ENCODE results near the gene SPAG17.

SPAG17 gene

DNA sequence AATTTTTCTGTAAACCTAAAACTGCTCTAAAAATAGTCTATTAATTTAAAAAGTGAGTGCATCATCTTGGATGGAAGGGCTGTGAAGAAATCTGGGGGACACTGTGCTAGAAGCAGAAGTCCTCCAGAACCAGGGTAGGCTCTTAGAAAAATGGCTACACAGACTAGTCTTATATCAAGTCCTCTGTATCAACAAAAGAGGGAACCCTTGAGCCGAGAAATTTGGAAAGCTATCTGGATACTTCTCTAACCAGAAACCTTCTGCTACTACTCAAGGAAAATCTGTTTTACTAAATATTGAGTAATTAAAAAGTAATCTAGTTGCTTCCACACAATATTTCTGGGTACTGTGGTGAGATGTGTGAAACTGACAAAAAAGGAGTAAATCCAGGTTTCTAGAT, 163.4 kb downstream of the SPAG17 start:
- ATAC-seq = no peak

DNA sequence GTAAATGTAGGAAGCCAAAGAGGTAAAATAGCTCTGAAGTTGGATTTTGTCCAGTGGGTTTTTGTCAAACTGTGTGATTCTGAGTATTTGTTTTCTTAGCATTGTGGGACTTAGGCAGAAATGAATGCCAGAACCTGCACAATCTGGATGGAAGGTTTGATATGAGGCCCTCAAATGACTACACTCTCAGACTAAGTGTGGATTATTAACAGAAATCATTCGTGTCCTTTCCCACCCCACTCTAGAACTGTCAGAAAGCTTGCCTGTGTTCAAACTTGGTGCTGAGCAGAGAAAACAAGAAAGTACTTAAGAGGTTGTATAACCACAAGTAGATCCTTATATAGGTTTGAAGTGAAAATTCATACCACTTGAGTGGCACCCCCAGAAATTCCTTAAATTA, 167.0 kb downstream of the SPAG17 start:
- no peak for ATAC-seq

More for the DNA sequence above, 163.4 kb downstream of the SPAG17 start:
- TF ChIP-seq GLIS3 (CRISPR knock-in tag; IDR thresholded peaks at IDR 0.05) = no peak

DNA sequence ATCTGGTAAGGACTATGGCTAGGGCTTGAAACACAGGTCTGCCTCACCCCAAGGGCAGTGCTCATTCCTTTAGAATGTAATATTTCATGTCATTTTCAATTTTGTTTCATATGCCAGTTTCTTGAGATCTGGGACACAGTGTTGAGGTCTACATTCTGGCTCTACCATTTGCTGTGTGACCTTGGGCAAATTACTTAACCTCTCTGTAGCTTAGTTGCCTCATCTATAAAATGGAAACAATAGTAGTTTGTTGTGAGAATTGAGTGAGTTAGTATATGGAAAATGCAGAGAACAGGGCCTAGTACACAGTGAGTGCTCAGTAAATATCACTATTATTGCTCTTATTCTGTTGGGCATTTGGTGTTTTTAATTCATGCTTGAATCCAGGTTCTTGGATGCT, 171.1 kb downstream of the SPAG17 start:
- TF ChIP-seq GLIS3 (CRISPR knock-in tag; IDR thresholded peaks at IDR 0.05) = no peak
- TF ChIP-seq ZNF70 (CRISPR knock-in tag; IDR thresholded peaks at IDR 0.05) = no peak
- TF ChIP-seq ZFP3 (CRISPR knock-in tag; IDR thresholded peaks at IDR 0.05) = no peak
- no peak for TF ChIP-seq ZNF565 (CRISPR knock-in tag; conservative IDR thresholded peaks at IDR 0.05; ENCODE audit: low read depth)
- TF ChIP-seq, protein P1, sequence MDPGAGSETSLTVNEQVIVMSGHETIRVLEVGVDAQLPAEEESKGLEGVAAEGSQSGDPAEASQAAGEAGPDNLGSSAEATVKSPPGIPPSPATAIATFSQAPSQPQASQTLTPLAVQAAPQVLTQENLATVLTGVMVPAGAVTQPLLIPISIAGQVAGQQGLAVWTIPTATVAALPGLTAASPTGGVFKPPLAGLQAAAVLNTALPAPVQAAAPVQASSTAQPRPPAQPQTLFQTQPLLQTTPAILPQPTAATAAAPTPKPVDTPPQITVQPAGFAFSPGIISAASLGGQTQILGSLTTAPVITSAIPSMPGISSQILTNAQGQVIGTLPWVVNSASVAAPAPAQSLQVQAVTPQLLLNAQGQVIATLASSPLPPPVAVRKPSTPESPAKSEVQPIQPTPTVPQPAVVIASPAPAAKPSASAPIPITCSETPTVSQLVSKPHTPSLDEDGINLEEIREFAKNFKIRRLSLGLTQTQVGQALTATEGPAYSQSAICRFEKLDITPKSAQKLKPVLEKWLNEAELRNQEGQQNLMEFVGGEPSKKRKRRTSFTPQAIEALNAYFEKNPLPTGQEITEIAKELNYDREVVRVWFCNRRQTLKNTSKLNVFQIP (CRISPR knock-in tag; IDR thresholded peaks at IDR 0.05; ENCODE audit: borderline replicate concordance, low read depth) = no peak
- TF ChIP-seq TCF4 (CRISPR knock-in tag; IDR thresholded peaks at IDR 0.05; ENCODE audit: borderline replicate concordance) = no peak
- TF ChIP-seq ZNF8 (CRISPR knock-in tag; IDR thresholded peaks at IDR 0.05) = no peak
- TF ChIP-seq, protein P2, sequence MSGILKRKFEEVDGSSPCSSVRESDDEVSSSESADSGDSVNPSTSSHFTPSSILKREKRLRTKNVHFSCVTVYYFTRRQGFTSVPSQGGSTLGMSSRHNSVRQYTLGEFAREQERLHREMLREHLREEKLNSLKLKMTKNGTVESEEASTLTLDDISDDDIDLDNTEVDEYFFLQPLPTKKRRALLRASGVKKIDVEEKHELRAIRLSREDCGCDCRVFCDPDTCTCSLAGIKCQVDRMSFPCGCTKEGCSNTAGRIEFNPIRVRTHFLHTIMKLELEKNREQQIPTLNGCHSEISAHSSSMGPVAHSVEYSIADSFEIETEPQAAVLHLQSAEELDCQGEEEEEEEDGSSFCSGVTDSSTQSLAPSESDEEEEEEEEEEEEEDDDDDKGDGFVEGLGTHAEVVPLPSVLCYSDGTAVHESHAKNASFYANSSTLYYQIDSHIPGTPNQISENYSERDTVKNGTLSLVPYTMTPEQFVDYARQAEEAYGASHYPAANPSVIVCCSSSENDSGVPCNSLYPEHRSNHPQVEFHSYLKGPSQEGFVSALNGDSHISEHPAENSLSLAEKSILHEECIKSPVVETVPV (CRISPR knock-in tag; IDR thresholded peaks at IDR 0.05) = no peak
- no peak for TF ChIP-seq RARB (CRISPR knock-in tag; IDR thresholded peaks at IDR 0.05)
- no peak for ATAC-seq

More for the DNA sequence above, 167.0 kb downstream of the SPAG17 start:
- no peak for TF ChIP-seq ZNF8 (CRISPR knock-in tag; IDR thresholded peaks at IDR 0.05)
- no peak for TF ChIP-seq ZFP3 (CRISPR knock-in tag; IDR thresholded peaks at IDR 0.05)
- no peak for TF ChIP-seq ISL1 (CRISPR knock-in tag; IDR thresholded peaks at IDR 0.05)
- TF ChIP-seq ZNF70 (CRISPR knock-in tag; IDR thresholded peaks at IDR 0.05) = no peak
- no peak for TF ChIP-seq TOX (CRISPR knock-in tag; IDR thresholded peaks at IDR 0.05; ENCODE audit: borderline replicate concordance)

DNA sequence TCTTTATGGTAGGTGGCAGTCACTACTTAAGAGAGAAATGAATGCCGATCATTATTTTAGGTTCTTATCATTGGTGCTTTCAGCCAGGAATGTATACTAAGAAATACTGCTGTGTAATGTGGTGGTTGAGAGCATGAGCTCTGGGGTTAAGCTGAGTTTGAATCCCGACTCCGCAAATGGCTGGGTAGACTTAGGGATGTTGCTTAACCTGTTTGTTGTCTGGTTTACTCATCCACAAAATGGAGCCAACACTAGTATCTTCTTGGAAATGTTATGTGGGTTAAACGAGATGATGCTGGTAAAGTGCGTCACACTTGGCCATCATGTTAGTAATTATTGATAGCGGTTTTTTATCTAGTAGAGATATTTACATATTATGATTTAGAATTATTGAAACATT, 171.7 kb downstream of the SPAG17 start:
- ATAC-seq = no peak
- TF ChIP-seq ZNF70 (CRISPR knock-in tag; IDR thresholded peaks at IDR 0.05) = no peak
- no peak for TF ChIP-seq RARB (CRISPR knock-in tag; IDR thresholded peaks at IDR 0.05)
- no peak for TF ChIP-seq PPARA (CRISPR knock-in tag; IDR thresholded peaks at IDR 0.05; ENCODE audit: borderline replicate concordance)
- TF ChIP-seq, protein P3, sequence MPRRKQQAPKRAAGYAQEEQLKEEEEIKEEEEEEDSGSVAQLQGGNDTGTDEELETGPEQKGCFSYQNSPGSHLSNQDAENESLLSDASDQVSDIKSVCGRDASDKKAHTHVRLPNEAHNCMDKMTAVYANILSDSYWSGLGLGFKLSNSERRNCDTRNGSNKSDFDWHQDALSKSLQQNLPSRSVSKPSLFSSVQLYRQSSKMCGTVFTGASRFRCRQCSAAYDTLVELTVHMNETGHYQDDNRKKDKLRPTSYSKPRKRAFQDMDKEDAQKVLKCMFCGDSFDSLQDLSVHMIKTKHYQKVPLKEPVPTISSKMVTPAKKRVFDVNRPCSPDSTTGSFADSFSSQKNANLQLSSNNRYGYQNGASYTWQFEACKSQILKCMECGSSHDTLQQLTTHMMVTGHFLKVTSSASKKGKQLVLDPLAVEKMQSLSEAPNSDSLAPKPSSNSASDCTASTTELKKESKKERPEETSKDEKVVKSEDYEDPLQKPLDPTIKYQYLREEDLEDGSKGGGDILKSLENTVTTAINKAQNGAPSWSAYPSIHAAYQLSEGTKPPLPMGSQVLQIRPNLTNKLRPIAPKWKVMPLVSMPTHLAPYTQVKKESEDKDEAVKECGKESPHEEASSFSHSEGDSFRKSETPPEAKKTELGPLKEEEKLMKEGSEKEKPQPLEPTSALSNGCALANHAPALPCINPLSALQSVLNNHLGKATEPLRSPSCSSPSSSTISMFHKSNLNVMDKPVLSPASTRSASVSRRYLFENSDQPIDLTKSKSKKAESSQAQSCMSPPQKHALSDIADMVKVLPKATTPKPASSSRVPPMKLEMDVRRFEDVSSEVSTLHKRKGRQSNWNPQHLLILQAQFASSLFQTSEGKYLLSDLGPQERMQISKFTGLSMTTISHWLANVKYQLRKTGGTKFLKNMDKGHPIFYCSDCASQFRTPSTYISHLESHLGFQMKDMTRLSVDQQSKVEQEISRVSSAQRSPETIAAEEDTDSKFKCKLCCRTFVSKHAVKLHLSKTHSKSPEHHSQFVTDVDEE (CRISPR knock-in tag; IDR thresholded peaks at IDR 0.05) = no peak
- no peak for TF ChIP-seq ZFP30 (CRISPR knock-in tag; IDR thresholded peaks at IDR 0.05)
- no peak for TF ChIP-seq TOX (CRISPR knock-in tag; IDR thresholded peaks at IDR 0.05; ENCODE audit: borderline replicate concordance)
- no peak for TF ChIP-seq CSDC2 (CRISPR knock-in tag; IDR thresholded peaks at IDR 0.05)
- no peak for TF ChIP-seq BACH2 (CRISPR knock-in tag; IDR thresholded peaks at IDR 0.05; ENCODE audit: borderline replicate concordance)
- TF ChIP-seq, protein P2 (CRISPR knock-in tag; IDR thresholded peaks at IDR 0.05) = no peak
- TF ChIP-seq OSR1 (CRISPR knock-in tag; IDR thresholded peaks at IDR 0.05) = no peak
- TF ChIP-seq, protein P1 (CRISPR knock-in tag; IDR thresholded peaks at IDR 0.05; ENCODE audit: borderline replicate concordance, low read depth) = no peak
- TF ChIP-seq ZNF565 (CRISPR knock-in tag; conservative IDR thresholded peaks at IDR 0.05; ENCODE audit: low read depth) = no peak
- TF ChIP-seq ARNTL (CRISPR knock-in tag; IDR thresholded peaks at IDR 0.05; ENCODE audit: borderline replicate concordance, low read depth) = no peak
- no peak for TF ChIP-seq ZNF8 (CRISPR knock-in tag; IDR thresholded peaks at IDR 0.05)

All from SK-N-SH treated with all-trans-retinoic acid at 6 μM for 48 hours (cell line).